Smooth muscle cell (in vitro differentiated cells): ENCODE measurements around the gene RPTOR. TPM values are rescaled to one million over a fixed set of nuclear protein-coding genes. Genes with fewer than 3 reads are reported as not detected.

Source experiments
- DNase-seq: peaks from one replicate; lab custom pipeline; 2025; ENCODE audit not compliant: unreplicated experiment; lab: John Stamatoyannopoulos, UW
- H2AFZ ChIP-seq: fragments of 200-600 bp; sonication (generic); 2 replicates; pipeline ENCODE4 v1.6.0; 2016; ENCODE audit warnings: antibody characterized with exemption, low read depth, mild to moderate bottlenecking
- H3F3A ChIP-seq: fragments of 200-600 bp; sonication (generic); 2 replicates; pipeline ENCODE4 v1.6.0; 2017; ENCODE audit warnings: antibody characterized with exemption, low read depth
- H3K27ac ChIP-seq: fragments of 200-600 bp; sonication (generic); 2 replicates; pipeline ENCODE4 v1.5.1; 2016; ENCODE audit warnings: low read depth, mild to moderate bottlenecking
- H3K27me3 ChIP-seq: fragments of 200-600 bp; sonication (generic); 2 replicates; pipeline ENCODE4 v1.6.1; 2016; ENCODE audit warnings: low read depth, mild to moderate bottlenecking
- H3K36me3 ChIP-seq: fragments of 200-600 bp; sonication (generic); 2 replicates; pipeline ENCODE4 v1.5.1; 2016; ENCODE audit warnings: low read depth
- H3K4me1 ChIP-seq: fragments of 200-600 bp; sonication (generic); 2 replicates; pipeline ENCODE4 v1.5.1; 2016; ENCODE audit warnings: low read depth
- H3K4me2 ChIP-seq: fragments of 200-600 bp; sonication (generic); 2 replicates; pipeline ENCODE4 v1.6.0; 2016; ENCODE audit warnings: mild to moderate bottlenecking
- H3K4me3 ChIP-seq: fragments of 200-600 bp; sonication (generic); 2 replicates; pipeline ENCODE4 v1.5.1; 2016; ENCODE audit warnings: mild to moderate bottlenecking
- H3K79me2 ChIP-seq: fragments of 200-600 bp; sonication (generic); 2 replicates; pipeline ENCODE4 v1.6.0; 2016; ENCODE audit warnings: low read depth, mild to moderate bottlenecking
- H3K9ac ChIP-seq: fragments of 200-600 bp; sonication (generic); 2 replicates; pipeline ENCODE4 v1.6.0; 2016; ENCODE audit warnings: low read depth
- H3K9me3 ChIP-seq: fragments of 200-600 bp; sonication (generic); replicated peaks from 2 replicates; pipeline ENCODE4 v1.5.1; 2016; ENCODE audit warnings: low read depth
- H4K20me1 ChIP-seq: fragments of 200-600 bp; sonication (generic); 2 replicates; pipeline ENCODE4 v1.6.0; 2016; ENCODE audit warnings: low read depth
- CTCF ChIP-seq: fragments of 200-600 bp; sonication (generic); IDR thresholded peaks from 2 replicates; pipeline ENCODE4 v1.5.1; 2017; ENCODE audit warnings: borderline replicate concordance, mild to moderate bottlenecking, antibody characterized with exemption; ENCODE audit not compliant: insufficient read depth, poor library complexity, severe bottlenecking
- WGBS: methylation state at CpG from one replicate; pipeline ENCODE4 v1.1.7; 2016; ENCODE audit warnings: low lambda C conversion rate; 5-methylcytosine and 5-hydroxymethylcytosine counted together
- polyA plus RNA-seq: library from polyadenylated mRNA; unstranded; fragments of >200 nt; fragmentation: Nextera tagmentation; extraction: Ambion mirVana; gene quantifications from 2 replicates; pipeline ENCODE4 v1.2.1, GENCODE V29; 2016
- total RNA-seq: library from RNA; depleted of rRNA; stranded (reverse); fragments of >200 nt; gene quantifications from 2 replicates; pipeline ENCODE4 v1.2.3, GENCODE V29; 2014

The RPTOR gene
- total and polyA plus RNA-seq, 2 experiments from 2014 or later, result 10.6 to 12.2 TPM

GRCh38 chr17:80691784-80692183 lies 147.1 kb downstream of the RPTOR start:
- no peaks in the 10 kb centered on the region for H3K27me3 ChIP-seq
- peaks cover 52% of the 10 kb centered on the region for H3K79me2 ChIP-seq
- H4K20me1 ChIP-seq, result peaks cover 81% of the 10 kb centered on the region
- H3K36me3 ChIP-seq, result no peaks in the 10 kb centered on the region
- H3K27ac ChIP-seq, result no peak overlapping the region
- H3F3A ChIP-seq, result peaks cover 5% of the 10 kb centered on the region
- no peak for TF ChIP-seq CTCF
- no peak overlapping the region for H3K4me3 ChIP-seq
- no peak overlapping the region for H3K4me2 ChIP-seq
- no peaks in the 10 kb centered on the region for H3K9me3 ChIP-seq
- H3K9ac ChIP-seq, result no peak overlapping the region
- 98% methylated on average over 10 of the region's 10 CpGs for WGBS
- DNase-seq, result no peak
- no peak overlapping the region for H2AFZ ChIP-seq
- peaks cover 3% of the 10 kb centered on the region for H3K4me1 ChIP-seq

- peaks cover 81% of the 10 kb centered on the region for H4K20me1 ChIP-seq
- peaks cover 3% of the 10 kb centered on the region for H3K4me1 ChIP-seq
- no peak for DNase-seq
- H3K36me3 ChIP-seq, result no peaks in the 10 kb centered on the region
- H3K27me3 ChIP-seq, result no peaks in the 10 kb centered on the region
- H3K9ac ChIP-seq, result no peak overlapping the region
- no peak overlapping the region for H3K4me2 ChIP-seq
- WGBS, result 93% methylated on average over 13 of the region's 13 CpGs
- peaks cover 5% of the 10 kb centered on the region for H3F3A ChIP-seq
- H3K4me3 ChIP-seq, result no peak overlapping the region
- no peak overlapping the region for H2AFZ ChIP-seq
- peaks cover 60% of the 10 kb centered on the region for H3K79me2 ChIP-seq
- no peaks in the 10 kb centered on the region for H3K9me3 ChIP-seq
- no peak overlapping the region for H3K27ac ChIP-seq
- TF ChIP-seq CTCF, result no peak
Measured at GRCh38 chr17:80692931-80693467, 148.4 kb downstream of the RPTOR start.

GRCh38 chr17:80693511-80693910 lies 148.9 kb downstream of the RPTOR start:
- Histone ChIP-seq H3K4me2 (no peak overlapping the region), H3K27ac (no peak overlapping the region), H3K4me1 (peaks cover 3% of the 10 kb centered on the region), H3K36me3 (no peaks in the 10 kb centered on the region), H3K9ac (no peak overlapping the region), H3F3A (peaks cover 5% of the 10 kb centered on the region), H3K4me3 (no peak overlapping the region), H3K79me2 (peaks cover 59% of the 10 kb centered on the region), H4K20me1 (peaks cover 81% of the 10 kb centered on the region), H2AFZ (no peak overlapping the region), H3K9me3 (no peaks in the 10 kb centered on the region), H3K27me3 (no peaks in the 10 kb centered on the region)
- no peak for DNase-seq
- WGBS, result 94% methylated on average over 12 of the region's 12 CpGs
- TF ChIP-seq CTCF, result no peak

GRCh38 chr17:80694085-80694991 lies 149.7 kb downstream of the RPTOR start:
- peaks cover 63% of the 10 kb centered on the region for H3K79me2 ChIP-seq
- no peaks in the 10 kb centered on the region for H3K36me3 ChIP-seq
- no peak overlapping the region for H3K27ac ChIP-seq
- H2AFZ ChIP-seq, result no peak overlapping the region
- WGBS, result 95% methylated on average over 28 of the region's 28 CpGs
- no peak for DNase-seq
- H3K4me3 ChIP-seq, result no peak overlapping the region
- TF ChIP-seq CTCF, result no peak
- peaks cover 80% of the 10 kb centered on the region for H4K20me1 ChIP-seq
- no peaks in the 10 kb centered on the region for H3K9me3 ChIP-seq
- H3F3A ChIP-seq, result no peaks in the 10 kb centered on the region
- no peak overlapping the region for H3K9ac ChIP-seq
- no peak overlapping the region for H3K4me2 ChIP-seq
- no peaks in the 10 kb centered on the region for H3K27me3 ChIP-seq
- peaks cover 3% of the 10 kb centered on the region for H3K4me1 ChIP-seq
